ENCODE measurements around the gene ZC3H12D. TPM values are rescaled to one million over a fixed set of nuclear protein-coding genes. Genes with fewer than 3 reads are reported as not detected.
"Not testable (repeated sequence)": the region's sequence is repeated elsewhere in the genome, so short reads cannot be mapped to it uniquely, and the experiment has no call there.

Gene ZC3H12D
- polyA plus RNA-seq, 3 donors: 0.18 to 0.34 (median 0.32) TPM

GRCh38 chr6:149445095-149445466, 39.7 kb downstream of the ZC3H12D start:
- no peak for DNase-seq (ENCODE audit: low read depth in 3 of 3, low spot score in 2 of 3)

GRCh38 chr6:149444360-149445094, 40.3 kb downstream of the ZC3H12D start:
- not testable (repeated sequence) for DNase-seq (ENCODE audit: low read depth in 3 of 3, low spot score in 2 of 3)

GRCh38 chr6:149443411-149444181, 41.2 kb downstream of the ZC3H12D start:
- DNase-seq (ENCODE audit: low read depth in 3 of 3, low spot score in 2 of 3): no peak

GRCh38 chr6:149441740-149442139, 43.1 kb downstream of the ZC3H12D start:
- no peak for DNase-seq (ENCODE audit: low read depth in 3 of 3, low spot score in 2 of 3)

GRCh38 chr6:149440735-149441671, 43.8 kb downstream of the ZC3H12D start:
- no peak for DNase-seq (ENCODE audit: low read depth in 3 of 3, low spot score in 2 of 3)

GRCh38 chr6:149439626-149440025, 45.2 kb downstream of the ZC3H12D start:
- DNase-seq (ENCODE audit: low read depth in 3 of 3, low spot score in 2 of 3): no peak

GRCh38 chr6:149438855-149439254, 46.0 kb downstream of the ZC3H12D start:
- no peak for DNase-seq (ENCODE audit: low read depth in 3 of 3, low spot score in 2 of 3)

- DNase-seq (ENCODE audit: low read depth in 3 of 3, low spot score in 2 of 3): no peak
Measured at GRCh38 chr6:149437212-149437611, 47.6 kb downstream of the ZC3H12D start.

- no peak for DNase-seq (ENCODE audit: low read depth in 3 of 3, low spot score in 2 of 3)
Measured at GRCh38 chr6:149436647-149437046, 48.2 kb downstream of the ZC3H12D start.

- DNase-seq (ENCODE audit: low read depth in 3 of 3, low spot score in 2 of 3): no peak
Measured at GRCh38 chr6:149435919-149436586, 48.8 kb downstream of the ZC3H12D start.

- no peak for DNase-seq (ENCODE audit: low read depth in 3 of 3, low spot score in 2 of 3)
Measured at GRCh38 chr6:149433881-149434280, 50.9 kb downstream of the ZC3H12D start.

- no peak for DNase-seq (ENCODE audit: low read depth in 3 of 3, low spot score in 2 of 3)
Measured at GRCh38 chr6:149433405-149433804, 51.4 kb downstream of the ZC3H12D start.

GRCh38 chr6:149431905-149432775, 52.7 kb downstream of the ZC3H12D start:
- peak; percentile 67 to 72 (median 72) for DNase-seq (ENCODE audit: low read depth in 3 of 3, low spot score in 2 of 3)

GRCh38 chr6:149429427-149430360, 55.1 kb downstream of the ZC3H12D start:
- DNase-seq (ENCODE audit: low read depth in 3 of 3, low spot score in 2 of 3): no peak

GRCh38 chr6:149428606-149429005, 56.2 kb downstream of the ZC3H12D start:
- DNase-seq (ENCODE audit: low read depth in 3 of 3, low spot score in 2 of 3): no peak

- DNase-seq (ENCODE audit: low read depth in 3 of 3, low spot score in 2 of 3): no peak
Measured at GRCh38 chr6:149425754-149426153, 59.1 kb downstream of the ZC3H12D start.

GRCh38 chr6:149425224-149425623, 59.6 kb downstream of the ZC3H12D start:
- no peak for DNase-seq (ENCODE audit: low read depth in 3 of 3, low spot score in 2 of 3)

- DNase-seq (ENCODE audit: low read depth in 3 of 3, low spot score in 2 of 3): no peak
Measured at GRCh38 chr6:149423964-149424440, 60.8 kb downstream of the ZC3H12D start.
